HG03108 (cell line): ENCODE results near the gene SCP2.

ENCODE experiments used
- ATAC-seq: cut with Tn5 transposase; IDR thresholded peaks from one replicate; pipeline ENCODE4 v1.9.1; 2021; ENCODE audit warnings: moderate library complexity; ENCODE audit not compliant: unreplicated experiment

SCP2 gene

GRCh38 chr1:53079251-53079650 is 152.2 kb downstream of the SCP2 start:
- ATAC-seq: no peak

GRCh38 chr1:53080041-53080440 is 153.0 kb downstream of the SCP2 start:
- ATAC-seq: no peak

DNA sequence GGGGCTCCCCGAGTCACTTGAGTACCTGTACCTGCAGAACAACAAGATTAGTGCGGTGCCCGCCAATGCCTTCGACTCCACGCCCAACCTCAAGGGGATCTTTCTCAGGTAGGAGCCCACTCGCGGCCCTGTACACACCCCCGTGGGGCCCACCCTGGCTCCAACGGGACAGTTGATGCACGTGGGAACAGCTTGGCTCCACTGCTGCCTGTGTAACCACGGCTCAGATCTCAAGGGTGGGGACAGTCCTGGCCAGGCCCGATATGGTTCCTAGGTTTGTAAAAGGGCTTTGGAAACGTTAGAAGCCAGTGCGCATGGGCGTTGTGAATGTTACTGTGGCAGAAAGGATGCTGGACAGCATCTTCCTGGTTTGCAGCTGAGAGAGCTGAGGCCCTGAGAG is 153.7 kb downstream of the SCP2 start:
- no peak for ATAC-seq

DNA sequence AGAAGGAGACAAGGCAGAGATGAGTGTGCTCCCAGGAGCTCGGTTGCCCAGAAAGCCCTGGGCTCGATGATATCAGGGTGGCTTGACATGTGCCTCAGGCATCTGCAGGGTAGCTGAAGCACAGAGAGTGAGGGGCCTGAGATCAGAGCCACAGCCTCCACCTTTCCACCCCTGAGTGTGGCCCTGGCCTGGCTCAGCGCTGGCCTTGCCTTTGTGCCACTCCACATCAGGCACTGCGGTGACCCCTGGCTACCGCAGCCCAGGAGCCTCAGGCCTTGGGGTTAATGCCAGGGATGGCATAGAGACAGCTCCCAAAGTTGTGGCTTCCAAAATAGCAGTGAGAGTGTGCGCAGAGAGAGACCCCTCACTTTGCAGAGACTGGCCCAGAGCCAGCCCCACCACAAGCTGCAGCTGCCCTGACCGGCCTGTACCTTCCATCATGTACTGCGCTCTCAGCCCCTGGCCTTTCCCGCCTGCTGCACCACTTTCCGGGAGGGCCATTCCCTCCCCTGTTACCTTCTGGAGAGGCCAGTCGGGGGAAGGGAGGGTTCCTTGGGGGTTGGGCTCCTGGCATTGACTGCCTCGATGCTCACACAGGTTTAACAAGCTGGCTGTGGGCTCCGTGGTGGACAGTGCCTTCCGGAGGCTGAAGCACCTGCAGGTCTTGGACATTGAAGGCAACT is 154.4 kb downstream of the SCP2 start:
- ATAC-seq: no peak

- ATAC-seq: no peak
These were observed 155.9 kb downstream of the SCP2 start for GRCh38 chr1:53082826-53083455.

GRCh38 chr1:53083636-53084588 is 156.8 kb downstream of the SCP2 start:
- ATAC-seq: no peak

DNA sequence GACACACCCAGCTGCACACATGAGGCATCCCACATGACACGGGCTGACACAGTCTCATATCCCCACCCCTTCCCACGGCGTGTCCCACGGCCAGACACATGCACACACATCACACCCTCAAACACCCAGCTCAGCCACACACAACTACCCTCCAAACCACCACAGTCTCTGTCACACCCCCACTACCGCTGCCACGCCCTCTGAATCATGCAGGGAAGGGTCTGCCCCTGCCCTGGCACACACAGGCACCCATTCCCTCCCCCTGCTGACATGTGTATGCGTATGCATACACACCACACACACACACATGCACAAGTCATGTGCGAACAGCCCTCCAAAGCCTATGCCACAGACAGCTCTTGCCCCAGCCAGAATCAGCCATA is 157.5 kb downstream of the SCP2 start:
- ATAC-seq: no peak

DNA sequence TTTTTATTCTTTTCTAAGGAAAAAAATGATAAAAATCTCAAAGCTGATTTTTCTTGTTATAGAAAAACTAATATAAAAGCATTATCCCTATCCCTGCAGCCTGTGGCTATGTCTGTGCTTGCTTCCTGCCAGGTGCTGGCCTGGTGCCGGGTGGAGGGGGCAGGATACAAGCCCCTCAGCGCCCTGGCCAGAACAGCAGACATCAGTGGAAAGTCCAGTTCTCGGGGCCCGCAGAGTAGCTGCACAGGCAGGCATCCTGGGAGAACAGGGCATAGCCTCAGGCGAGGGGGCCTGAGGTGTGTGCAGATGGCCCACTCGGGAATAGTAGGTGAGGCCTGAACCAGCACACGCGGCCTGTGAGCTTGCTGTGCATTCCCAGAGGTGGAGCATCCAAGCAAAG is 158.3 kb downstream of the SCP2 start:
- no peak for ATAC-seq

DNA sequence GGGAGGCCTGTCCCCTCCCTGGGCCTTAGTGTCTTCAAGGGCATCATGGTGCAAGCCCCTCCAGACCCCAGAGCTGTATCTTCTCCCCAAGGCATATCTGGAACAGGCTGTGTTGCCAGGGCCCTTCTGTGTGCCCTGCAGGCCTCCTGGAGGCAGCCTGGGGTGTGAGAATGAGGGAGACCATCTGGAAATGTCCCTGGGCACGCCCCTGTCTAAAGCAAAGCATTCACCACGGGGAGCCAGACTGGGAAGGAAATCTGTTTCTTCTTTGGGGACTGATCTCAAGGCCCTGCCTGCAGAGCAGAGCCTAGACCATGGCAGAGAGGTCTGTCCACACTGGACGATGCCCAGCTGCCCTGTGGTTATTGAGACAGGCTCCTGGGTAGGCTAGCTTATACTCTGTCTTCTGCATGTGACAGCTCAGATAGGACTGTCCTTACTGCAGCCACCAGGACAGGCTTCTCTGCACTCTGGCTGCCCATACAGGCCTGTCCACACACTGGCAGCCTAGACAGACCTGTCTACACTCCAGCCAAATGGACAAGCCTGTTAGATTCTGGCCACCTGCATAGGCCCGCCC is 159.5 kb downstream of the SCP2 start:
- ATAC-seq: no peak

GRCh38 chr1:53087332-53088285 is 160.5 kb downstream of the SCP2 start:
- ATAC-seq: no peak

GRCh38 chr1:53088616-53089300 is 161.7 kb downstream of the SCP2 start:
- no peak for ATAC-seq

GRCh38 chr1:53089478-53090226 is 162.6 kb downstream of the SCP2 start:
- no peak for ATAC-seq

DNA sequence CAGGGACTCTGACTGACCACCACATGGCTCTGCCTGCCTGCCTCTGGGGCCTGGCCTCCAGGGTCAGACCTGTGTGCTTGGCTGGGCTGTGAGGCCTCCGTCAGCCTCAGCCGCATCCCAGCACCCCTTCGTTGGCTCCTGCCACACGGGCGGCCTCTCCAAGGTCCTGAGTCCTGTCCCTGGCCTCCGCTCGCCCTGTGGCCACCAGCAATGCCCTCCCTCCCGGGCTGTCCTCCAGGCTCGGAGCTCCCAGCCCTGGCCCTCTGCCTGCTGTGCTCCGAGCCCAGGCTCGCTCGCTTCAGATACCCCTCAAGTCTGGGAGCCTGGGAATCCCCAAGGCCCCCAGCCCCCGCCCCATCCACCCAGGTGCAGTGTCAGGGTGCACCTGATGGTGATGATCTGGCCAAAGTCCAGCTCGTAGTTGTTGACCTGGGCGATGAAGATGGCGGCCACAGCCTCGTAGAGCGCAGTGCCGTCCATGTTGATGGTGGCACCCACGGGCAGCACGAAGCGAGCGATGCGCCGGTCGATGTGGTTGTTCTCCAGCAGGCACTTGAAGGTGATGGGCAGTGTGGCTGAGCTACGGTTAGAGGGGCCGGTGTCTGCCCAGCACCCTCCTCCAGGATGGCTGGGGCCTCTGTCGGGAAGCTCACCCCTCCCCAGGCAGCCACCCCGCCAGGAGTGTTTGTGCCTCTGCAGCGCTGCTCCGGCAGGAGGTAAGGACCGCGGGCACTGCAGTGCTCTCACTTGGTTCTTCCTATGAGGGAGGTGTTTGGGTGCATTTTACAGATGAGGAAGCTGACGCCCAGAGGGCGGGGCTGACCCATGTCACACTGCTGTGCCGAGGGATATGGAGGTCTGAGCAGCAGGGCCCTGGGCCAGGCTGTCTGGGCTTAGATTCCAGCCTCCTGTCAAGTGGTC is 163.4 kb downstream of the SCP2 start:
- ATAC-seq: no peak

GRCh38 chr1:53091841-53092645 is 165.0 kb downstream of the SCP2 start:
- ATAC-seq: no peak

- ATAC-seq: no peak
These were observed 165.8 kb downstream of the SCP2 start for GRCh38 chr1:53092659-53093450.

- no peak for ATAC-seq
These were observed 166.3 kb downstream of the SCP2 start for GRCh38 chr1:53093451-53093754.
